IgD-negative memory B cell (primary cell): ENCODE results near the gene RAD18. TPM values are rescaled to one million over a fixed set of nuclear protein-coding genes. Genes with fewer than 3 reads are reported as not detected.
A peak's percentile ranks its signal among the peaks of the same experiment; 100 is the strongest.

Source experiments
- H3K27ac Mint-ChIP-seq, 3 donors: one replicate each; pipeline ENCODE4 v1.8.0; 2020 to 2022; ENCODE audit warnings: mild to moderate bottlenecking in 3 of 3, mixed read lengths in 3 of 3, moderate library complexity in 1 of 3
- H3K27me3 Mint-ChIP-seq: one replicate; pipeline ENCODE4 v1.8.0; 2021; ENCODE audit warnings: mixed read lengths
- H3K36me3 Mint-ChIP-seq: one replicate; pipeline ENCODE4 v1.8.0; 2020; ENCODE audit warnings: mild to moderate bottlenecking, mixed read lengths
- H3K4me1 Mint-ChIP-seq, 3 donors: one replicate each; pipeline ENCODE4 v1.8.0; 2020 to 2022; ENCODE audit warnings: mixed read lengths in 3 of 3, mild to moderate bottlenecking in 1 of 3
- H3K4me3 Mint-ChIP-seq, 4 donors: one replicate each; pipeline ENCODE4 v1.8.0; 2020 to 2022; ENCODE audit warnings: mild to moderate bottlenecking in 4 of 4, mixed read lengths in 4 of 4, moderate library complexity in 3 of 4
- H3K9me3 Mint-ChIP-seq, 3 donors: one replicate each; pipeline ENCODE4 v1.8.0; 2020 to 2021; ENCODE audit warnings: mixed read lengths in 3 of 3, mild to moderate bottlenecking in 1 of 3
- polyA plus RNA-seq: library from polyadenylated mRNA; unstranded; fragments of 300-500 nt; fragmentation: Illumina TruSeq; gene quantifications from one replicate; pipeline ENCODE4 v1.2.3, GENCODE V29; 2021

Gene RAD18
- polyA plus RNA-seq, 1 donor from 2014 or later = 15.6 TPM

DNA sequence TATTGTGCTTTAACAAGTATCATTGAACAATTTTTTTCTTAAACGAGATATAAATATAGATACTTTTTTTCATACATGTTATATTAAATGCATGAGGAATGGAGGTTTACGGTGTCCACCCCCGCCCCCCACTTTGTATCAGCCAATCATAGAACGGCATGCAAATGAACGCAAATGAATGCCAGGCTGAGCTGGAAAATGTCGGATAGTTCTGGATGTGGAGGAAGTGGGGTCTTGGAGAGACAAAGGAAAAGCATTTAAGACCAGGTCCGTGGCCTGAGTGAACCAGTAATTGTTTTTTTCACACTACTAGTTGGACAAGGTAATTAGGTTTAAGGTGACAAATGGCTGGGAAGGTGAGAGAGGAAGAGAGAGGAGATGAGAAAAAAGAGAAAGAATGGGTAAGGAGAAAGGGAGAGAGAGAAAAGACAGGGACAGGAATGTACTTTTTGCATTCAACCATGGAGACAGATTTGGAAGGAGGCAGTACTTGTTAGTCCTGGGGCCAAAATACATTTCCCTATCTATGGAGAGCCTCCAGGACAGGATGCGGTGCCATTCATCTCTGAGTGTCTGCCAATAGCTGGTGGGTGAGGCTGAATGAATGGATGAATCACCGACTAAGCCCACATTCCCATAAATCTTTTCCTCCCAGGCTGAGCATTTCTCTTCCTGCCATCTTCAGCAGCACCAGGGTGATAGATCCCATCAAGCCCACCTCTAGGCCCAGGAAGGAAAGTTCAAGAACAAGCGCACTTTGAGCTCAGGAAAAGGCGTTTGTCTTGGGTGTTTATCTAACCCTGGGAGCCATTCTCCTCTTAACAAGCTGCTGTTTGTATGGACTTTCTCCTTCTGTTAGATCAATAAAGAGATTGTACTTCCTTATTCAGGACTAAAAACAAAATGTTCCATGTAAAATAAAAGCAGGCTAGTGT lies 1.4 kb upstream of the RAD18 start:
- peaks cover 9% of the 10 kb centered on the region for H3K27me3 Mint-ChIP-seq
- H3K27ac Mint-ChIP-seq = peak overlapping the region in 2 of 3 donors; percentile 91 to 97
- H3K36me3 Mint-ChIP-seq = no peaks in the 10 kb centered on the region
- H3K4me3 Mint-ChIP-seq = peak overlapping the region in 3 of 4 donors; percentile 74 to 99 (median 96)
- peaks cover 10 to 29% (median 14%) of the 10 kb centered on the region in 3 donors for H3K4me1 Mint-ChIP-seq
- no peaks in the 10 kb centered on the region for H3K9me3 Mint-ChIP-seq

DNA sequence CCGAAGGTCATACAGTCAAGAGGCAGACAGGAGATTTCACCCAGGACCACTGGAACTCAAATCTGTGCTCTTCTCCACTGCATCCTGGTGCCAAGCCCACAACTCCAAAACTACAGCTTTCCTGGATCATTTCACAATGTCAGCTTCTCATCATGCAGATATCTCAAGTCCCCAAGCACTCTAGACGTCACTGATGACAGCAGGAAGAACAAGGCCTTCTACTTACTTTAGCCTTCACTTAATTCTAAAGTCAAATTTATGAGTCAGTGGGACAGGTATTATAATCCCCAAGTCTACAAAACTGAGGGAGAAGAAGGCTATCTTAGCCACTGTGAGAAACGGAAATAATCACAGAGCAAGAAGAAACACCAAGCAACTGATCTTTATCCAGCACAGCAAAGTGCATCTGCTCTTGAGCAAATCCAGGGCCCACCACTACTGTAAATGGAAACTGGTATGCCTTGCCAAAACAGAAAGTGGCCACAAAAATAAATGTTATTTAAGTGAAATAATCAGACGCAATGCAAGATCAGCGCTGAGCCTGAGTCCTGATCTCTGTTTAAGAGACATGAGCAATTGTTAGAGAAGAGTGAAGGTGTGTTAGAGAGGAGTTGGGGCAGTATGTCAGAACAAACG lies 928 bp downstream of the RAD18 start:
- Mint-ChIP-seq H3K27ac (peak overlapping the region; percentile 91 to 98 (median 97)), H3K4me3 (peak overlapping the region; percentile 94 to 99 (median 98)), H3K4me1 (peaks cover 19 to 34% (median 21%) of the 10 kb centered on the region in 3 donors), H3K9me3 (no peaks in the 10 kb centered on the region), H3K27me3 (no peaks in the 10 kb centered on the region), H3K36me3 (no peaks in the 10 kb centered on the region)

- H3K27ac Mint-ChIP-seq = peak overlapping the region in 2 of 3 donors; percentile 3 to 7
- H3K4me1 Mint-ChIP-seq = peaks cover 28 to 43% (median 30%) of the 10 kb centered on the region in 3 donors
Observed at GRCh38 chr3:8959668-8960067, 3.6 kb downstream of the RAD18 start.

GRCh38 chr3:8954938-8955763 lies 8.1 kb downstream of the RAD18 start:
- H3K36me3 Mint-ChIP-seq = no peaks in the 10 kb centered on the region
- H3K27me3 Mint-ChIP-seq = no peaks in the 10 kb centered on the region
- H3K4me3 Mint-ChIP-seq = peak overlapping the region in 3 of 4 donors; percentile 18 to 66 (median 36)
- no peaks in the 10 kb centered on the region for H3K9me3 Mint-ChIP-seq
- peaks cover 22 to 25% (median 24%) of the 10 kb centered on the region in 3 donors for H3K4me1 Mint-ChIP-seq
- H3K27ac Mint-ChIP-seq = peak overlapping the region; percentile 32 to 65 (median 33)

More at GRCh38 chr3:8959668-8960067, 3.6 kb downstream of the RAD18 start:
- Mint-ChIP-seq H3K9me3 (no peaks in the 10 kb centered on the region), H3K36me3 (no peaks in the 10 kb centered on the region), H3K27me3 (no peaks in the 10 kb centered on the region), H3K4me3 (peak overlapping the region in 2 of 4 donors; percentile 51 to 65)

- Mint-ChIP-seq H3K27me3 (no peaks in the 10 kb centered on the region), H3K27ac (no peak overlapping the region), H3K9me3 (no peaks in the 10 kb centered on the region), H3K36me3 (no peaks in the 10 kb centered on the region), H3K4me1 (peaks cover 10 to 16% (median 14%) of the 10 kb centered on the region in 3 donors), H3K4me3 (no peak overlapping the region)
Observed at GRCh38 chr3:8953313-8953712, 10.0 kb downstream of the RAD18 start.

DNA sequence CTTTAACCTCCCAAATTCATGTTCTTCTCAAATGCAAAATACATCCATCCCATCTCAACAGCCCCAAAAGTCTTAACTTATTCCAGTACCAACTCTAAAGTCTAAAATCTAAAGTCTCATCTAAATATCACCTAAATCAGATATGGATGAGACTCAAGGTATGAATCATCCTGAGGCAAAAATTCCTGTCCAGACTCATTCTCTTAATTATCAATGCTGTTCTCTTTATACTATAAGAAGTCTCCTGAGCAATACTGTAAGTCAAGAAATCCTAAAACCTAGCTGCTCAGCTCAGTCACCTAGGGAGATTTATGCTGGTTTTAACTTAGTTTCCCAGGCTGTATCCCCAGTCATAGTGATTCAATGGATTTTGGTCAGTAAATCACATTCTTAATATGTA lies 11.1 kb downstream of the RAD18 start:
- Mint-ChIP-seq H3K27ac (no peak overlapping the region), H3K27me3 (no peaks in the 10 kb centered on the region), H3K4me1 (peaks cover 10 to 16% (median 14%) of the 10 kb centered on the region in 3 donors), H3K9me3 (no peaks in the 10 kb centered on the region), H3K36me3 (no peaks in the 10 kb centered on the region), H3K4me3 (no peak overlapping the region)

DNA sequence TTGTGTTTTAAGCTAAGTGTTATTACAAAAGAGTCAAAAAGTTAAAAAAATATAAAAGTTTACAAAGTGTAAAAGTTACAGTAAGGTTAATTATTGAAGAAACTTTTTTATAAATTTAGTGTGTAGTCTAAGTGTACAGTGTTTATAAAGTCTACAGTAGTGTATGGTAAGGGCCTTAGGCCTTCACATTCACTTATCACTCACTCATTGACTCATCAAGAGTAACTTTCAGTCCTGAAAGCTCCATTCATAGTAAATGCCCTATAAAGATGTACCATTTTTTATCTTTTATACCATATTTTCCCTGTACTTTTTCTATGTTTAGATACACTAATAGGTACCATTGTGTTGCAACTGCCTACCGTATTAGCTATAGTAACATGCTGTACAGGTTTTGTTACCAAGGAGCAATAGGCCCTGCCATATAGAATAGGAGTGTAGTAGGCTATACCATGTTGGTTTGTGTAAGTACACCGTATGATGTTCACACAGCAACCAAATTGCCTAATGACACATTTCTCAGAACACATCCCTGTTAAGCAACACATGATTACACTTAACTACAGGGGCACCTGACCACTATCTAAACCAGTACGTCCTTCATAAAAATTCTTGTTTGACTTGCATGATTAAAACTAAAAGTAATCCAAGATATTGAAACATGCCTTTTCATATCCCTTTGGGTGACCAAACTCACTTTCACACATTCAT lies 17.2 kb downstream of the RAD18 start:
- Mint-ChIP-seq H3K9me3 (peaks cover 4 to 18% (median 6%) of the 10 kb centered on the region in 3 donors), H3K4me1 (peaks cover 0 to 2% (median 0%) of the 10 kb centered on the region in 3 donors), H3K27me3 (no peaks in the 10 kb centered on the region), H3K4me3 (no peak overlapping the region), H3K36me3 (peaks cover 12% of the 10 kb centered on the region), H3K27ac (no peak overlapping the region)

- Mint-ChIP-seq H3K4me1 (no peaks in the 10 kb centered on the region), H3K4me3 (peak overlapping the region in 1 of 4 donors; percentile 13), H3K9me3 (peaks cover 4 to 18% (median 6%) of the 10 kb centered on the region in 3 donors), H3K36me3 (peaks cover 19% of the 10 kb centered on the region), H3K27me3 (no peaks in the 10 kb centered on the region), H3K27ac (no peak overlapping the region)
Observed at GRCh38 chr3:8942746-8943488, 20.4 kb downstream of the RAD18 start.

DNA sequence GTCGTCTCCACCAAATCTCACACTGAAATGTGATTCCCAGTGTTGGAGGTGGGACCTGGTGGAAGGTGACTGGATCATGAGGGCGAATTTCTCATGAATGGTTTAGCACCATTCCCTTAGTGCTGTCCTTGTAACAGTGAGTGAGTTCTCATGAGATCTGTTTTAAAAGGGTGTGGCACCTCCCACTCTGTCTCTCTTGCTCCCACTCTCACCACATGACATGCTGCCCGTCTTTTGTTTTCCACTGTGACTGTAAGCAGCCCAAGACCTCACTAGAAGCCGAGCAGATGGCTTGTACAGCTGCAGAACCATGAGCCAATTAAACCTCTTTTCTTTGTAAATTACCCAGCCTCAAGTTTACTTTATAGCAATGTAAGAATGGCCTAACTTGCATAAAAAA lies 21.2 kb downstream of the RAD18 start:
- no peaks in the 10 kb centered on the region for H3K27me3 Mint-ChIP-seq
- peaks cover 4 to 18% (median 6%) of the 10 kb centered on the region in 3 donors for H3K9me3 Mint-ChIP-seq
- no peak overlapping the region for H3K27ac Mint-ChIP-seq
- H3K4me1 Mint-ChIP-seq = no peaks in the 10 kb centered on the region
- H3K36me3 Mint-ChIP-seq = peaks cover 19% of the 10 kb centered on the region
- H3K4me3 Mint-ChIP-seq = peak overlapping the region in 1 of 4 donors; percentile 60

- Mint-ChIP-seq H3K36me3 (peaks cover 11% of the 10 kb centered on the region), H3K4me1 (no peaks in the 10 kb centered on the region), H3K27me3 (no peaks in the 10 kb centered on the region), H3K9me3 (peaks cover 0 to 6% (median 3%) of the 10 kb centered on the region in 3 donors), H3K4me3 (no peak overlapping the region), H3K27ac (no peak overlapping the region)
Observed at GRCh38 chr3:8938021-8938420, 25.3 kb downstream of the RAD18 start.

DNA sequence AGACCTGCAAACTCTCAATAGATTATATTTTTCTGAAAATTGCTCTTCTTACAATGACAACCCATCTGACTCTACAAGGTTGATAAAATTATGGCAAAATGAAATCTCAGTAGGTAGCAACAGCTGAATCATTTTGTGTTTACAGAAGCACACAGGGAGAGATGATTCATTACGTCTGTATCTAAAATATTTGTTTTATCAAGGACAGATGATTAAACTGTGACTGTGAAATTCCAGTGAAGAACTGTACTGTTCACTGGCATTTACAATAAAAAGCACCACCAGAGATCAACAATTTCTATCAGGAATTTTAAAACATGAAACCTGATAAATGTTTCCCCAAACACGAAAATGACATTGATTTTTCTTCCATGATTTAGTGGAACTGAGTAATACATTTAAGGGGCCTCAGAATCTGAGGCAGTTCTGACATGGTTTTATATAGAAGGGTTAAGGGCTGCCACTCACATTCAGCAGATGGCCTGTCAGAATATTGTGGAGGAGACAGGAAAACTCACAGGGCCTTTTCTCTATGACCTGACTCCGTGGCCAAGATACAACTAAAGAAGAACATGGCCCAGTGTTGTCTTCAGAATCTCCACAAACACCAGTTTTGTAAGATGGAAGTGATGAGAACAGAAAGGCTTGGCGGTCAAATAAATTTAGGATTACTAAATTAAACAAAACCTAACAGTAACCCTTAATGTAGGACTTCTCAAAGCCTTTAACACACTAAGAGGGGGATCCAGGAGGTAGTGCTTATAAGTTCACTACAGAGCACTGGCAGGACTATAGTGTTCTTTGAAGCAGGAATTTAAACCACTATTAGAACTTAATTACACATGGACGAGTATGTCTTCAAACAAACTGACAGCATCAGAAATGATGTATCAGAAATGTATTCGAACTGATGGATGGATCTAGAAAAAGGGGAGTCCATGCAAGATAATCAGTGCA lies 25.9 kb downstream of the RAD18 start:
- H3K4me3 Mint-ChIP-seq = no peak overlapping the region
- H3K27me3 Mint-ChIP-seq = no peaks in the 10 kb centered on the region
- H3K27ac Mint-ChIP-seq = no peak overlapping the region
- H3K36me3 Mint-ChIP-seq = peaks cover 10% of the 10 kb centered on the region
- H3K4me1 Mint-ChIP-seq = no peaks in the 10 kb centered on the region
- no peaks in the 10 kb centered on the region for H3K9me3 Mint-ChIP-seq

- Mint-ChIP-seq H3K4me1 (no peaks in the 10 kb centered on the region), H3K27me3 (no peaks in the 10 kb centered on the region), H3K4me3 (no peak overlapping the region), H3K27ac (no peak overlapping the region), H3K9me3 (peaks cover 0 to 2% (median 0%) of the 10 kb centered on the region in 3 donors), H3K36me3 (peaks cover 6% of the 10 kb centered on the region)
Observed at GRCh38 chr3:8932507-8932906, 30.8 kb downstream of the RAD18 start.

DNA sequence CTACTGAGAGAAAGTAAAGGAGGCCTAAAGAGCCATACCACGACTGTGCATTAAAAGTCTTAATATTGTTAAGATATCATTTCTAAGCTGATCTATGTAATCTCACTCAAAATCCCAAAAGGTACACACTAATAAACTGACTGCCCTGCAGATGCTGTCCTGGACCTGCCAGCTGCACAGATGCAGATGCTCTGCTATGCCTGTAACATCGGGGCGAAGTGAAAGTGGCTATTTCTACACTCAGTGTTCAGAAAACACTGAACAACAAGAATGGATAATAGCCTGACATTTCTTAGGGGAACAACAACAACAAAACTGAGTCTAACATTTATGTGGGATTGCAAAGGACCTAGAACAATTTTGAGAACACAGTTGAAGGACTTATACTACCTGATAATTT lies 31.9 kb downstream of the RAD18 start:
- H3K36me3 Mint-ChIP-seq = peaks cover 6% of the 10 kb centered on the region
- no peak overlapping the region for H3K27ac Mint-ChIP-seq

More for the DNA sequence above, 31.9 kb downstream of the RAD18 start:
- peaks cover 0 to 2% (median 0%) of the 10 kb centered on the region in 3 donors for H3K9me3 Mint-ChIP-seq
- no peaks in the 10 kb centered on the region for H3K27me3 Mint-ChIP-seq
- H3K4me1 Mint-ChIP-seq = no peaks in the 10 kb centered on the region
- no peak overlapping the region for H3K4me3 Mint-ChIP-seq
